H9 (cell line): ENCODE results near the gene ZNF764. TPM values are rescaled to one million over a fixed set of nuclear protein-coding genes. Genes with fewer than 3 reads are reported as not detected.

Experiments used
- DNase-seq: peaks from one replicate; pipeline ENCODE4 v3.0.0-alpha.2; 2017
- H2AFZ ChIP-seq: one replicate; pipeline ENCODE4 v1.6.1; 2013; ENCODE audit warnings: mild to moderate bottlenecking, low read length, control low read depth, moderate library complexity
- H2AK5ac ChIP-seq: 2 replicates; pipeline ENCODE4 v1.6.1; 2013; ENCODE audit warnings: low read length, control low read depth, mixed read lengths; ENCODE audit not compliant: insufficient read length
- H2BK120ac ChIP-seq: one replicate; pipeline ENCODE4 v1.6.1; 2013; ENCODE audit warnings: low read depth, mild to moderate bottlenecking, low read length, control low read depth, inconsistent platforms; ENCODE audit not compliant: poor library complexity, severe bottlenecking
- H2BK12ac ChIP-seq: 2 replicates; pipeline ENCODE4 v1.6.1; 2013; ENCODE audit warnings: low read length, control low read depth, mixed read lengths, low read depth; ENCODE audit not compliant: insufficient read length
- H2BK15ac ChIP-seq: 2 replicates; pipeline ENCODE4 v1.6.1; 2013; ENCODE audit warnings: low read depth, low read length, control low read depth
- H2BK20ac ChIP-seq: one replicate; pipeline ENCODE4 v1.6.1; 2013; ENCODE audit warnings: low read depth, mild to moderate bottlenecking, low read length, control low read depth, inconsistent platforms; ENCODE audit not compliant: poor library complexity, severe bottlenecking
- H2BK5ac ChIP-seq: 2 replicates; pipeline ENCODE4 v1.6.1; 2013; ENCODE audit warnings: low read length, control low read depth, mixed read lengths; ENCODE audit not compliant: insufficient read length
- H3K14ac ChIP-seq: 2 replicates; pipeline ENCODE4 v1.6.1; 2013; ENCODE audit warnings: low read length, control low read depth; ENCODE audit not compliant: insufficient read depth
- H3K18ac ChIP-seq: 2 replicates; pipeline ENCODE4 v1.6.1; 2013; ENCODE audit warnings: low read depth, mild to moderate bottlenecking, mixed read lengths, low read length, control low read depth; ENCODE audit not compliant: insufficient read length
- H3K23ac ChIP-seq: 2 replicates; pipeline ENCODE4 v1.6.1; 2013; ENCODE audit warnings: low read length, control low read depth, mixed read lengths, low read depth; ENCODE audit not compliant: insufficient read length
- H3K23me2 ChIP-seq: 2 replicates; pipeline ENCODE4 v1.6.1; 2013; ENCODE audit warnings: low read depth, mild to moderate bottlenecking, mixed read lengths, low read length, control low read depth; ENCODE audit not compliant: insufficient read length, poor library complexity, severe bottlenecking
- H3K27ac ChIP-seq: 2 replicates; pipeline ENCODE4 v1.5.1; 2013; ENCODE audit warnings: low read length, control low read depth, mixed read lengths, low read depth; ENCODE audit not compliant: insufficient read length
- H3K27me3 ChIP-seq: 2 replicates; pipeline ENCODE4 v1.6.1; 2013; ENCODE audit warnings: low read length, control low read depth, inconsistent platforms; ENCODE audit not compliant: insufficient read depth
- H3K4ac ChIP-seq: 2 replicates; pipeline ENCODE4 v1.6.1; 2013; ENCODE audit warnings: low read depth, mild to moderate bottlenecking, control low read depth, inconsistent platforms, low read length, moderate library complexity
- H3K4me1 ChIP-seq: 2 replicates; pipeline ENCODE4 v1.6.1; 2013; ENCODE audit warnings: low read length, control low read depth, inconsistent platforms; ENCODE audit not compliant: insufficient read depth
- H3K4me2 ChIP-seq: 2 replicates; pipeline ENCODE4 v1.6.1; 2013; ENCODE audit warnings: low read length, control low read depth, mixed read lengths; ENCODE audit not compliant: insufficient read length, insufficient read depth
- H3K56ac ChIP-seq: 2 replicates; pipeline ENCODE4 v1.6.1; 2013; ENCODE audit warnings: low read depth, mild to moderate bottlenecking, mixed read lengths, low read length, control low read depth; ENCODE audit not compliant: insufficient read length
- H3K79me1 ChIP-seq: 2 replicates; pipeline ENCODE4 v1.6.1; 2013; ENCODE audit warnings: low read depth, mild to moderate bottlenecking, moderate library complexity, low read length, control low read depth, inconsistent platforms; ENCODE audit not compliant: insufficient read depth, poor library complexity, severe bottlenecking
- H3K79me2 ChIP-seq: 2 replicates; pipeline ENCODE4 v1.6.1; 2013; ENCODE audit warnings: low read length, control low read depth, inconsistent platforms; ENCODE audit not compliant: insufficient read depth
- H3K9ac ChIP-seq: 2 replicates; pipeline ENCODE4 v1.6.1; 2013; ENCODE audit warnings: low read length, control low read depth, mixed read lengths; ENCODE audit not compliant: insufficient read length; ENCODE audit errors: extremely low read depth
- H3K9me3 ChIP-seq: one replicate; pipeline ENCODE4 v1.6.1; 2013; ENCODE audit warnings: low read depth, low read length, inconsistent platforms; ENCODE audit not compliant: control insufficient read depth
- H3T11ph ChIP-seq: one replicate; pipeline ENCODE4 v1.6.1; 2013; ENCODE audit warnings: mild to moderate bottlenecking, low read length, control low read depth, inconsistent platforms
- H4K20me1 ChIP-seq: one replicate; pipeline ENCODE4 v1.6.1; 2013; ENCODE audit not compliant: control insufficient read depth, insufficient read length, insufficient read depth
- H4K5ac ChIP-seq: 2 replicates; pipeline ENCODE4 v1.6.1; 2013; ENCODE audit warnings: low read depth, mild to moderate bottlenecking, mixed read lengths, low read length, control low read depth; ENCODE audit not compliant: insufficient read length
- H4K8ac ChIP-seq: replicated peaks from 2 replicates; pipeline ENCODE4 v1.6.1; 2013; ENCODE audit warnings: low read length, control low read depth, mixed read lengths, low read depth; ENCODE audit not compliant: insufficient read length
- H4K91ac ChIP-seq: 2 replicates; pipeline ENCODE4 v1.6.1; 2013; ENCODE audit warnings: low read depth, mild to moderate bottlenecking, moderate library complexity, mixed read lengths, low read length, control low read depth; ENCODE audit not compliant: insufficient read length
- H3K27ac Mint-ChIP-seq, 3 experiments: 2 replicates in 2 of 3; 3 replicates in 1 of 3; pipeline ENCODE4 v1.8.0; 2020 to 2021; ENCODE audit warnings: mixed read lengths in 3 of 3, mild to moderate bottlenecking in 1 of 3, moderate library complexity in 1 of 3
- H3K27me3 Mint-ChIP-seq: 2 replicates; pipeline ENCODE4 v1.8.0; 2021; ENCODE audit warnings: low read depth, mild to moderate bottlenecking, moderate library complexity, mixed read lengths
- H3K36me3 Mint-ChIP-seq, 3 experiments: 2 replicates in 2 of 3; 3 replicates in 1 of 3; pipeline ENCODE4 v1.8.0; 2020 to 2021; ENCODE audit warnings: low read depth in 3 of 3, mixed read lengths in 3 of 3; ENCODE audit not compliant: insufficient read depth in 1 of 3
- H3K4me1 Mint-ChIP-seq, 2 experiments: 2 replicates each; pipeline ENCODE4 v1.8.0; 2020; ENCODE audit warnings: mixed read lengths in 2 of 2
- H3K4me3 Mint-ChIP-seq, 2 experiments: 2 replicates in 1 of 2; 3 replicates in 1 of 2; pipeline ENCODE4 v1.8.0; 2020 to 2021; ENCODE audit warnings: mild to moderate bottlenecking in 2 of 2, mixed read lengths in 2 of 2, moderate library complexity in 1 of 2
- H3K9me3 Mint-ChIP-seq, 2 experiments: 2 replicates in 1 of 2; 3 replicates in 1 of 2; pipeline ENCODE4 v1.8.0; 2020; ENCODE audit warnings: mild to moderate bottlenecking in 2 of 2, mixed read lengths in 2 of 2, moderate library complexity in 1 of 2
- WGBS: extraction: QIAGEN DNeasy Blood & Tissue Kit; methylation state at CpG from one replicate; pipeline ENCODE4 v1.1.7; 2013; ENCODE audit warnings: missing lambda C conversion rate, low lambda C conversion rate, mixed read lengths; ENCODE audit not compliant: insufficient read length; ENCODE audit errors: extremely low coverage; 5-methylcytosine and 5-hydroxymethylcytosine counted together
- total RNA-seq: library from RNA; stranded (reverse); gene quantifications from 2 replicates; pipeline ENCODE4 v1.2.1, GENCODE V29; 2021
- TF ChIP-seq, protein P1 (sequence below): fragments of 200-600 bp; sonication (generic); conservative IDR thresholded peaks from 3 replicates; pipeline ENCODE4 v1.8.0; 2021; ENCODE audit warnings: antibody characterized with exemption, mild to moderate bottlenecking

Gene ZNF764
- total RNA-seq, 1 experiment from 2014 or later = 11.4 TPM

DNA sequence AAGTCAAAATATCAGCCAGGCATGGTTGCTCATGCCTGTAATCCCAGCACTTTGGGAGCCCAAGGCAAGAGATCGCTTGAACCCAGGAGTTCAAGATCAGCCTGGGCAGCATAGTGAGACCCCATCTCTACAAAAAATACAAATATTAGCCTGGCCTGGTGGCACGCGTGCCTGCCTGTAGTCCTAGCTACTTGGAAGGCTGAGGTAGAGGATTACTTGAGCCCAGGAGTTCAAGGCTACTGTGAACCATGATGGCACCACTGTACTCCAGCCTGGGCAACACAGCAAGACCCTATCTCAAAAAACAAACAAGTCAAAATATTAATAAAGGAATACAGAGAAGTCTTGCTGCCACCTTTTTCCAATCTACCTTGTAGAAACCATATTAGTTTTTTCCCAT is 47.8 kb upstream of the ZNF764 start:
- no peaks in the 10 kb centered on the region for H3K79me1 ChIP-seq
- no peak overlapping the region for H2AK5ac ChIP-seq
- H2BK15ac ChIP-seq = no peak overlapping the region
- H3K4me3 Mint-ChIP-seq = no peak overlapping the region
- no peak overlapping the region for H2BK12ac ChIP-seq
- no peak overlapping the region for H3K27ac Mint-ChIP-seq
- H2BK5ac ChIP-seq = no peak overlapping the region
- WGBS = no CpG with 5 or more reads among the region's 3 CpGs
- peaks cover 18 to 51% (median 45%) of the 10 kb centered on the region in 3 experiments; a peak in 6 of 7 replicates for H3K36me3 Mint-ChIP-seq
- H3K27me3 ChIP-seq = no peaks in the 10 kb centered on the region
- no peaks in the 10 kb centered on the region for H3K27me3 Mint-ChIP-seq
- H4K5ac ChIP-seq = no peak overlapping the region
- H3K4me1 Mint-ChIP-seq = peaks cover 3 to 11% of the 10 kb centered on the region in 2 experiments
- no peak overlapping the region for H3K56ac ChIP-seq
- no peak overlapping the region for H4K91ac ChIP-seq
- no peak overlapping the region for H3K9ac ChIP-seq
- DNase-seq = no peak
- no peak overlapping the region for H3K4ac ChIP-seq
- peaks cover 2% of the 10 kb centered on the region; the same call in 1 of the 2 replicates for H3K79me2 ChIP-seq
- no peak overlapping the region for H3K4me2 ChIP-seq
- H3K14ac ChIP-seq = no peak overlapping the region
- no peak overlapping the region for H2AFZ ChIP-seq
- no peaks in the 10 kb centered on the region for H4K20me1 ChIP-seq
- H3K9me3 ChIP-seq = no peaks in the 10 kb centered on the region
- H3K23ac ChIP-seq = no peak overlapping the region
- H4K8ac ChIP-seq = no peak overlapping the region
- H2BK20ac ChIP-seq = no peak overlapping the region
- H3K4me1 ChIP-seq = no peaks in the 10 kb centered on the region
- H3K27ac ChIP-seq = no peak overlapping the region
- no peak overlapping the region for H3K18ac ChIP-seq
- no peak overlapping the region for H3T11ph ChIP-seq
- TF ChIP-seq, protein P1, sequence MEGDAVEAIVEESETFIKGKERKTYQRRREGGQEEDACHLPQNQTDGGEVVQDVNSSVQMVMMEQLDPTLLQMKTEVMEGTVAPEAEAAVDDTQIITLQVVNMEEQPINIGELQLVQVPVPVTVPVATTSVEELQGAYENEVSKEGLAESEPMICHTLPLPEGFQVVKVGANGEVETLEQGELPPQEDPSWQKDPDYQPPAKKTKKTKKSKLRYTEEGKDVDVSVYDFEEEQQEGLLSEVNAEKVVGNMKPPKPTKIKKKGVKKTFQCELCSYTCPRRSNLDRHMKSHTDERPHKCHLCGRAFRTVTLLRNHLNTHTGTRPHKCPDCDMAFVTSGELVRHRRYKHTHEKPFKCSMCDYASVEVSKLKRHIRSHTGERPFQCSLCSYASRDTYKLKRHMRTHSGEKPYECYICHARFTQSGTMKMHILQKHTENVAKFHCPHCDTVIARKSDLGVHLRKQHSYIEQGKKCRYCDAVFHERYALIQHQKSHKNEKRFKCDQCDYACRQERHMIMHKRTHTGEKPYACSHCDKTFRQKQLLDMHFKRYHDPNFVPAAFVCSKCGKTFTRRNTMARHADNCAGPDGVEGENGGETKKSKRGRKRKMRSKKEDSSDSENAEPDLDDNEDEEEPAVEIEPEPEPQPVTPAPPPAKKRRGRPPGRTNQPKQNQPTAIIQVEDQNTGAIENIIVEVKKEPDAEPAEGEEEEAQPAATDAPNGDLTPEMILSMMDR = no peak
- no peak overlapping the region for H2BK120ac ChIP-seq
- H3K23me2 ChIP-seq = peaks cover 5% of the 10 kb centered on the region
- peaks cover 0 to under 1% of the 10 kb centered on the region in 2 experiments; a peak in 1 of 5 replicates for H3K9me3 Mint-ChIP-seq
